ENCODE data around the gene PSMG2. TPM values are rescaled to one million over a fixed set of nuclear protein-coding genes. Genes with fewer than 3 reads are reported as not detected.

PSMG2 gene
- total and polyA plus RNA-seq, 2 of the 4 experiments (the other 2 are of a cell fraction), result 34.4 to 59.5 TPM

DNA sequence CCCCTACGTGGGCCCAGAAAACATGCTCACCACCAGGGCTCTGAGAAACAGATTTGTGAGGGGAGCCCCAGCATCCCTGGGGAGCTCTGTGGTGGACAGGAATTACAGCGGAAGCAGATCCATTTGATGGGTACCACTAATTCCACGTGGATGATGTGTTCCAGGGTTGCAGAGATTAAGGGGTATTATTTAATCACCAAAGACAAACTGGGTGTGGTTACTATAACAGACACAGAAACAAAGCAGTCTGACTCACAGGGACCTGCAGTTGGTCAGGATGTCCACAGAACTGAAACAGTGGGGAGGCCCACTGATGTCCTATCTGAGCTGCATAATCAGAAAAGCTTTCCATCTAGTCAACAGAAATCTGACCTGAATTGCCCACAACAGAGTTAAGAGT is 65.8 kb downstream of the PSMG2 start:
- H2BK5ac ChIP-seq (ENCODE audit: low read depth, low read length, poor library complexity, severe bottlenecking), result no peak overlapping the region
- peaks cover 3% of the 10 kb centered on the region; the same call in 1 of the 2 replicates for H3K4me1 ChIP-seq (ENCODE audit: control insufficient read depth, insufficient read depth, low read length)
- H3K79me1 ChIP-seq (ENCODE audit: low read depth in 1 of 2, low read length in 2 of 2), result no peaks in the 10 kb centered on the region
- H4K91ac ChIP-seq (ENCODE audit: insufficient read depth, low read depth, low read length), result no peak overlapping the region
- DNase-seq (peak; percentile 50), ATAC-seq (ENCODE audit: low read depth) (peak; percentile 66)
- no peak overlapping the region for H3K27ac ChIP-seq (ENCODE audit: insufficient read depth, low read length)
- H2AK5ac ChIP-seq (ENCODE audit: low read depth, low read length), result no peak overlapping the region
- dilution Hi-C loops (cut with HindIII; ENCODE audit: low sequenced_read_pairs, unreplicated experiment), result no loop called here
- no peaks in the 10 kb centered on the region for H3K9me3 ChIP-seq (ENCODE audit: control insufficient read depth, insufficient read depth, low read length)
- TF ChIP-seq, protein P1, sequence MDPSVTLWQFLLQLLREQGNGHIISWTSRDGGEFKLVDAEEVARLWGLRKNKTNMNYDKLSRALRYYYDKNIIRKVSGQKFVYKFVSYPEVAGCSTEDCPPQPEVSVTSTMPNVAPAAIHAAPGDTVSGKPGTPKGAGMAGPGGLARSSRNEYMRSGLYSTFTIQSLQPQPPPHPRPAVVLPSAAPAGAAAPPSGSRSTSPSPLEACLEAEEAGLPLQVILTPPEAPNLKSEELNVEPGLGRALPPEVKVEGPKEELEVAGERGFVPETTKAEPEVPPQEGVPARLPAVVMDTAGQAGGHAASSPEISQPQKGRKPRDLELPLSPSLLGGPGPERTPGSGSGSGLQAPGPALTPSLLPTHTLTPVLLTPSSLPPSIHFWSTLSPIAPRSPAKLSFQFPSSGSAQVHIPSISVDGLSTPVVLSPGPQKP (IDR thresholded peaks at IDR 0.05; ENCODE audit: borderline replicate concordance, low read depth, low read length), result no peak
- no peak for TF ChIP-seq FOS (IDR thresholded peaks at IDR 0.05; ENCODE audit: low read depth, low read length)
- no peak for TF ChIP-seq BHLHE40 (IDR thresholded peaks at IDR 0.05; ENCODE audit: low read depth, low read length)
- no peak for TF ChIP-seq RCOR1 (IDR thresholded peaks at IDR 0.05; ENCODE audit: insufficient replicate concordance, low read length)
- no peak for TF ChIP-seq MAZ (IDR thresholded peaks at IDR 0.05; ENCODE audit: borderline replicate concordance, low read depth, low read length)
- no peak for TF ChIP-seq POLR2A (IDR thresholded peaks at IDR 0.05; ENCODE audit: low read depth, low read length)
- TF ChIP-seq, protein P2, sequence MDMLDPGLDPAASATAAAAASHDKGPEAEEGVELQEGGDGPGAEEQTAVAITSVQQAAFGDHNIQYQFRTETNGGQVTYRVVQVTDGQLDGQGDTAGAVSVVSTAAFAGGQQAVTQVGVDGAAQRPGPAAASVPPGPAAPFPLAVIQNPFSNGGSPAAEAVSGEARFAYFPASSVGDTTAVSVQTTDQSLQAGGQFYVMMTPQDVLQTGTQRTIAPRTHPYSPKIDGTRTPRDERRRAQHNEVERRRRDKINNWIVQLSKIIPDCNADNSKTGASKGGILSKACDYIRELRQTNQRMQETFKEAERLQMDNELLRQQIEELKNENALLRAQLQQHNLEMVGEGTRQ (IDR thresholded peaks at IDR 0.05; ENCODE audit: low read depth, low read length), result no peak
- TF ChIP-seq CHD1 (IDR thresholded peaks at IDR 0.05; ENCODE audit: low read depth, low read length), result no peak
- TF ChIP-seq, protein P3, sequence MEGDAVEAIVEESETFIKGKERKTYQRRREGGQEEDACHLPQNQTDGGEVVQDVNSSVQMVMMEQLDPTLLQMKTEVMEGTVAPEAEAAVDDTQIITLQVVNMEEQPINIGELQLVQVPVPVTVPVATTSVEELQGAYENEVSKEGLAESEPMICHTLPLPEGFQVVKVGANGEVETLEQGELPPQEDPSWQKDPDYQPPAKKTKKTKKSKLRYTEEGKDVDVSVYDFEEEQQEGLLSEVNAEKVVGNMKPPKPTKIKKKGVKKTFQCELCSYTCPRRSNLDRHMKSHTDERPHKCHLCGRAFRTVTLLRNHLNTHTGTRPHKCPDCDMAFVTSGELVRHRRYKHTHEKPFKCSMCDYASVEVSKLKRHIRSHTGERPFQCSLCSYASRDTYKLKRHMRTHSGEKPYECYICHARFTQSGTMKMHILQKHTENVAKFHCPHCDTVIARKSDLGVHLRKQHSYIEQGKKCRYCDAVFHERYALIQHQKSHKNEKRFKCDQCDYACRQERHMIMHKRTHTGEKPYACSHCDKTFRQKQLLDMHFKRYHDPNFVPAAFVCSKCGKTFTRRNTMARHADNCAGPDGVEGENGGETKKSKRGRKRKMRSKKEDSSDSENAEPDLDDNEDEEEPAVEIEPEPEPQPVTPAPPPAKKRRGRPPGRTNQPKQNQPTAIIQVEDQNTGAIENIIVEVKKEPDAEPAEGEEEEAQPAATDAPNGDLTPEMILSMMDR (conservative IDR thresholded peaks at IDR 0.05; ENCODE audit: low read depth, low read length), result no peak
- TF ChIP-seq RAD21 (IDR thresholded peaks at IDR 0.05; ENCODE audit: low read length), result no peak
- TF ChIP-seq MXI1 (IDR thresholded peaks at IDR 0.05; ENCODE audit: borderline replicate concordance, low read depth, low read length), result no peak
- TF ChIP-seq CEBPB (IDR thresholded peaks at IDR 0.05; ENCODE audit: low read depth, low read length), result no peak
- TF ChIP-seq SMC3 (IDR thresholded peaks at IDR 0.05; ENCODE audit: low read depth, low read length), result no peak
- TF ChIP-seq RFX5 (IDR thresholded peaks at IDR 0.05; ENCODE audit: low read depth, low read length), result no peak
- TF ChIP-seq MAFK (IDR thresholded peaks at IDR 0.05; ENCODE audit: low read depth, low read length), result no peak
- no peak for TF ChIP-seq NFE2L2 (IDR thresholded peaks at IDR 0.05; ENCODE audit: low read depth, low read length)
- no peak overlapping the region for H2AK9ac ChIP-seq (replicated peaks; ENCODE audit: low read depth, low read length, poor library complexity)
- H3K36me3 ChIP-seq (ENCODE audit: control insufficient read depth, insufficient read depth, low read length), result no peaks in the 10 kb centered on the region
- no peak overlapping the region for H3K9ac ChIP-seq (ENCODE audit: low read depth, low read length)
- no peak overlapping the region for H4K5ac ChIP-seq (ENCODE audit: low read depth, low read length)
- H3K23ac ChIP-seq (ENCODE audit: low read depth, low read length), result no peak overlapping the region
- H2BK120ac ChIP-seq (ENCODE audit: low read depth, low read length), result no peak overlapping the region
- H3K56ac ChIP-seq (ENCODE audit: extremely low read depth, insufficient read depth, low read length), result no peak overlapping the region
- no peak overlapping the region for H2BK15ac ChIP-seq (ENCODE audit: low read depth, low read length)
- WGBS, 2 experiments (ENCODE audit: extremely low coverage in 2 of 2, insufficient read length in 1 of 2), result 95% methylated on average over 2 of the region's 3 CpGs; no CpG with 5 or more reads in 1 of the 2 experiments
- no peak overlapping the region for H2BK20ac ChIP-seq (ENCODE audit: low read depth, low read length)
- H4K20me1 ChIP-seq (ENCODE audit: insufficient read depth, low read length), result no peaks in the 10 kb centered on the region
- in situ Hi-C loops (cut with MboI; ENCODE audit: low sequenced_read_pairs), result loop anchor here (25.0 kb wide), 1 partner anchor 869 kb away; no protein-coding TSS in a partner anchor
- H3K14ac ChIP-seq (replicated peaks; ENCODE audit: low read depth, low read length), result no peak overlapping the region
- no peak overlapping the region for H3K4ac ChIP-seq (ENCODE audit: low read depth, low read length)
- intact Hi-C loops (cut with micrococcal nuclease), result no loop called here
- H3K4me2 ChIP-seq (ENCODE audit: low read depth, low read length), result no peak overlapping the region
- peak overlapping the region; percentile 57 for H2AFZ ChIP-seq (replicated peaks; ENCODE audit: low read length, poor library complexity)
- ChIA-PET POLR2A (ENCODE audit: unreplicated experiment) (no interaction called here), CTCF (interaction anchor here (0.7 kb wide), 1 partner anchor 80 kb away, joined by 3 read pairs; no protein-coding TSS in a partner anchor)
- H4K8ac ChIP-seq (ENCODE audit: low read depth in 2 of 2, low read length in 2 of 2), result no peak overlapping the region
- H3K27me3 ChIP-seq (ENCODE audit: control insufficient read depth, insufficient read depth, low read length), result no peaks in the 10 kb centered on the region; the same call in 1 of the 2 replicates
- no peaks in the 10 kb centered on the region for H3K9me1 ChIP-seq (ENCODE audit: insufficient read depth, low read length)
- BruUV-seq (replicated peaks), result no TSS peak
- no peak overlapping the region for H3K18ac ChIP-seq (ENCODE audit: low read depth, low read length)
- H3K4me3 ChIP-seq (ENCODE audit: insufficient read depth, low read depth, low read length), result no peak overlapping the region

All from IMR-90 (cell line).